NCI-H82 (cell line): ENCODE data around the gene ZP2.
"Not testable (repeated sequence)": the region's sequence is repeated elsewhere in the genome, so short reads cannot be mapped to it uniquely, and the experiment has no call there.

ENCODE experiments used
- DNase-seq: peaks from one replicate; lab custom pipeline; 2025; lab: John Stamatoyannopoulos, UW

ZP2 gene

GRCh38 chr16:21214086-21214485 is 2.7 kb upstream of the ZP2 start:
- no peak for DNase-seq

- DNase-seq: no peak
Measured at GRCh38 chr16:21208446-21209230, 2.7 kb downstream of the ZP2 start.

DNA sequence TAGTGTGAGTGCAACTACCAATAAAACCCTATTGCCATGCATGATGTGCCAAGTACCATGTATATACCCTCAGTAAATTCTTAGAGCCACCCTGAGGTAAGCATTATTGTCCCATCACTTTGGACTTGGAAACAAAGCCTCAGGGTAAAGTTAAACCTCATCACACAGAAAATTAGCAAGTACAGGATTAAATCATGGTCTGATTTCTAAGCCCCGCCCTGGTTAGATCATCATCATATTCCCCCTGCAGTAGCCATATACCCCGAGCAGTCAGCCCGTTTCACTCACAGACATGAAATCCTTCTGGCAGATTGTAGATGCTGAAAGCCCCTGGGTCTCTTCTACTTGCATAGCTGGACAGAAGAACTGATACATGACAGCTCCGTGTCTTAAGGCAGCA is 4.8 kb downstream of the ZP2 start:
- no peak for DNase-seq

- DNase-seq: no peak
Measured at GRCh38 chr16:21205303-21205702, 6.1 kb downstream of the ZP2 start.

- no peak for DNase-seq
Measured at GRCh38 chr16:21203155-21203797, 8.1 kb downstream of the ZP2 start.

DNA sequence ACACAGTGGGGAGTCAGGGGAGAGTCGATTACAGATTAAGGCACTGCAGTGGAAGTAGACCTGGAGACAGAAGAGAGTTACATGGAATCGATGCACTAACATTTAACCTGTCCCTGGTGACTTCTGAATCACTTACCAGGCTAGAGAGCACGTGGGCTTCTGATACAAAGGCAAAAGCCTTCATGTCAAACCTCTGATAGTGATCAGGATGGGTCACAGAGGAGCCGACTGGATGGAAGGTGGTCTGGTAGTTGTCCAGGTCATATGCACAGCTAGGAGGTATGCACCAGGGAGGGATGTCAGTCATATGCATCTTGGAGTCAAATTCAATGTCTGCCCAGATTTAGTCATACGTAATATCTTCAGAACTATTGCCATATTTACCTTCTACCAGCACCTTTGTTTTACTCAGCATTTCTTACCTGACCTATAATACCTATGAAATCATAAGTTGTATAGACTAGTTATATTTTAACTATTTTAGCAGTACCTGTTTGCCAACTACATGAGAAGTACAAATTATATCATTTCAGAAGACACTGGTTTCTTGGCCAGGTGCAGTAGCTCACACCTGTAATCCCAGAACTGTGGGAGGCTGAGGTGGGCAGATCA is 11.7 kb downstream of the ZP2 start:
- DNase-seq: no peak

DNA sequence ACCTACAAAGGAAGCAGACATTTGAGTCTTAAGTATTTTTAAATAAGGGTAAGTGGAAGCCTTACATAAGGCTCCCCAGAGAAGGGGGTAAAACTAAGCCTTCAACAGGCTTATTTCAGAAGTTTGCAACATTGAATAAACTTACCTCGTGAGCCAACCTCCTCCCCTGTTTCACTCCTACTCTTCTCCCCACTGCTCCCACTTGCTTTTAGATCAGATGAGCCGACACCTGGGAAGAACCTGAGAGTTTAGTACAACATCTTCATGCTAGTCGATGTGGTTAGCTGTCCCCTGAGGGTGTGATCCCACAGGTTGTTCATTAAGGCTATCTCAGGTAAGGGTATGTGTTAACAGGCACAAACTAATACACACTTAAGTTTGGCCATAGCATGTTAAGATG is 13.8 kb downstream of the ZP2 start:
- DNase-seq: no peak

GRCh38 chr16:21197112-21197511 is 14.3 kb downstream of the ZP2 start:
- DNase-seq: no peak

DNA sequence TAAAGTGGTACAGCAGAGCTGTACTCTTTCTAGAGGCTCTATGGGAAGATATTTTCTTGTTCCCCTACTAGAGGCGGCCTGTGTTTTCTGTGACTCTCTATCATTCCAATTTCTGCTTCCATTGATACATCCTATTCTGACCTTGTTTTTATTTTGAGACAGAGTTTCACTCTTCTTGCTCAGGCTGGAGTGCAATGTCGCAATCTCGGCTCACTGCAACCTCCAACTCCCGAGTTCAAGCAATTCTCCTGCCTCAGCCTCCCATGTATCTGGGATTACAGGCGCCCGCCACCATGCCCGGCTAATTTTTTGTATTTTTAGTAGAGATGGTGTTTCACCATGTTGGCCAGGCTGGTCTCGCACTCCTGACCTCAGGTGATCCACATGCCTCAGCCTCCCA is 16.0 kb downstream of the ZP2 start:
- not testable (repeated sequence) for DNase-seq

DNA sequence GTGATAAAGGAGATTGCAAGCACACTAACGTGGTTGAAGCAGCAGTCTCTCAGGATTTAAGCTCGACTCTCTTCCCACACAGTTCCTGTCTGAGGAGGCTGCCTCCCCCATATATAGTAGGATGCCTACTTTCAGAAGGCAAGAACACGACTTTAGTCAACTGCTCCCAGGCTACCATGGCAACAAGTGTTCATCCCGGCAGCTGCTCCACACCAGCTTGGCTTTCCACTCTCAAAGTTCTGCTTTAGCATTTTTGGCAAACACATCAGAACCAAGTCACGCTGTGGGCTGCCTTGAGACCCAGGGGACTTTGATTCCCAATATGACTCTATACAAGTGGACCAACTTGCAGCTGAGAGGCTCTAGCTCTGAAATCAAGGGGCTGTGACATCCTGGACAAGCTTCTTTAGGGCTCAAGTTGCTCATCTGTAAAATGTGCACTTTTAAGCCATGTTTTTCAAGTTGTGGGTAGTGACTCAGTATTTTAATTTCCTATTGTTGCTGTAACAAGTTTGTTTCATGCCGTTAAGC is 16.5 kb downstream of the ZP2 start:
- no peak for DNase-seq

DNA sequence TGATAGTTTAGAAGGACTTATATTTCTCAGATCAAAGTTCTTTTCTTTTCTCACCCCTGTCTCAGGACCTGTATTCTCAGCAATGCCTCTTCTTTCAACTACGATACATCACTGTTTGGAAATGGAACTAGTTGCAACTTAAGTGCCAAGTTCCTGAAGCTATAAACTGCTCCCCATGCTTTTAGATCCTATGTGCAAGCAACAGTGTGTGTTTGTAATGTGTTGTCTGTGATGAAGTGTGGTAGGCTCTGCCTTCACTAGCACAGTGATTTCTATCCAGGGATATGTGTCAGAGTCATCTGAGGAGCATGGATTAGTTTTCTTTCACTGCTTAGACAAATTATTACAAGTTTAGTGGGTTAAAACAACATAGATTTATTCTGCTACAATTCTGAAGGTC is 18.4 kb downstream of the ZP2 start:
- DNase-seq: no peak

GRCh38 chr16:21190599-21190998 is 20.8 kb downstream of the ZP2 start:
- peak; percentile 77 for DNase-seq

DNA sequence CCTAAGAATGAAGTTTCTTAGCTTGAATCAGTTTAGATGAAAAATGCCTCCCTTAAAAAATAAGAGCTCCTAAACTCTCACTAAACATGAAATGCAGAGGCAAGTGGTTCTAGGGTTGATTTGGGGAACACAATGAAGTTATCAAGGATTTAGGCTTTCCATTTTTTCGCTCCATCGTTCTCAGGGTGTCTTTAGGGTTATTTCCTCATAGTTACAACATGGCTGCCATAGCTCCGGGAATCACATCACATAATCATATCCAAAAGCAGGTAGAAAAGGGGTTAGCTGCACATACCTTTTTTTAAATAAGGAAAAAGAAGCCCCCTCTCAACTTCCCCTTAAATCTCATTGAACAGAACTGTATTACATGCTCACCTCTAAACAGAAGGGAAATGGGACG is 21.4 kb downstream of the ZP2 start:
- DNase-seq: no peak

GRCh38 chr16:21189311-21189710 is 22.1 kb downstream of the ZP2 start:
- no peak for DNase-seq

DNA sequence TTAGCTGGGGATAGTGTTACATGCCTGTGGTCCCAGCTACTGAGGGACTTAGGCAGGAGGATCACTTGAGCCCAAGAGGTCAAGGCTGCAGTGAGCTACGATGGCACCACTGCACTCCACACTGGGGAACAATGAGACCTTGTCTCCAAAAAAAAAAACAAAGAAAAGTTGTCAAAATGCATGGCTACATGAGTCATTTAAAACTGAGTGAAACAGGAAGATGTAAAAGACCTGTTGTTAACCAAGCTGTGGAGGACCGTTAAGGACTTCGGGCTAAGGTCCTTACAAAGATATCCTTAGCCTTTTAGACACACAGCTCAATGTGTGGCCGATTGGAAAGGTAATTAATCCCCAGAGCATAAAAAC is 25.1 kb downstream of the ZP2 start:
- no peak for DNase-seq

GRCh38 chr16:21185659-21186325 is 25.6 kb downstream of the ZP2 start:
- no peak for DNase-seq

DNA sequence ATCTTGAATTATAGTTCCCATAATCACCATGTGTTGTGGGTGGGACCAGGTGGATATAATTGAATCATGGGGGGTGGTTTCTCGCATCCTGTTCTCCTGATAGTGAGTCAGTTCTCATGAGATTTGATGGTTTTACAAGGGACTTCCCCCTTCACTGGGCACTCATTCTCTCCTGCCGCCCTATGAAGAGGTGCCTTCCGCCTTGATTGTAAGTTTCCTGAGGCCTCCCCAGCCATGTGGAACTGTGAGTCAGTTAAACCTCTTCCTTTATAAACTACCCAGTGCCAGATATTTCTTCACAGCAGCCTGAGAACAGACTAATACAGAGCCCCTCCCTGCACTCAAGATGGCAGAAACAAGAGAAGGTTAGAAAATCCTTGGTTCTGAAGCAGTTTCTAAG is 26.5 kb downstream of the ZP2 start:
- DNase-seq: no peak

- no peak for DNase-seq
Measured at GRCh38 chr16:21183995-21184394, 27.4 kb downstream of the ZP2 start.

- DNase-seq: no peak
Measured at GRCh38 chr16:21179983-21180365, 31.4 kb downstream of the ZP2 start.

GRCh38 chr16:21179126-21179982 is 32.0 kb downstream of the ZP2 start:
- DNase-seq: no peak

- no peak for DNase-seq
Measured at GRCh38 chr16:21175397-21175796, 36.0 kb downstream of the ZP2 start.

- no peak for DNase-seq
Measured at GRCh38 chr16:21172650-21173049, 38.7 kb downstream of the ZP2 start.
